Sigmoid colon (tissue), 4 donors: ENCODE results near the gene CTNNA2.

ENCODE experiments used
- CTCF ChIP-seq, 4 experiments: fragments of 450-650 bp in 3 of 4; fragments of 200-600 bp in 1 of 4; IDR thresholded peaks; one replicate each; pipeline ENCODE4 v1.5.1; 2016 to 2019; ENCODE audit warnings: antibody characterized with exemption in 4 of 4, mild to moderate bottlenecking in 3 of 4, moderate library complexity in 2 of 4
- EP300 ChIP-seq, 4 donors: sonication (generic); formaldehyde crosslinking; IDR thresholded peaks; one replicate each; pipeline ENCODE4 v1.6.1; 2017; ENCODE audit warnings: antibody characterized with exemption in 4 of 4
- POLR2A ChIP-seq, 2 donors: fragments of 450-650 bp; IDR thresholded peaks; one replicate each; pipeline ENCODE4 v1.6.1; 2016; ENCODE audit warnings: antibody characterized with exemption in 2 of 2, mild to moderate bottlenecking in 2 of 2, moderate library complexity in 2 of 2
- POLR2AphosphoS5 ChIP-seq, 4 donors: sonication (generic); formaldehyde crosslinking; IDR thresholded peaks; one replicate each; pipeline ENCODE4 v1.6.1; 2017; ENCODE audit warnings: antibody characterized with exemption in 4 of 4

- TF ChIP-seq EP300 (IDR thresholded peaks at IDR 0.05) (no peak), CTCF (IDR thresholded peaks at IDR 0.05) (no peak), POLR2A (IDR thresholded peaks at IDR 0.05) (no peak), POLR2AphosphoS5 (IDR thresholded peaks at IDR 0.05) (no peak)
Observed at GRCh38 chr2:79619442-79619841, 106.6 kb downstream of the CTNNA2 start.
